AG08395 (cell line): ENCODE data around the gene CAPN8.

Experiments used
- DNase-seq: peaks from one replicate; pipeline ENCODE4 v3.0.0; 2012; ENCODE audit warnings: mixed read lengths, low spot score

Gene CAPN8

GRCh38 chr1:223617323-223618070, 48.0 kb downstream of the CAPN8 start:
- DNase-seq: no peak

GRCh38 chr1:223616586-223616985, 48.9 kb downstream of the CAPN8 start:
- no peak for DNase-seq

- no peak for DNase-seq
Measured at GRCh38 chr1:223611936-223612335, 53.6 kb downstream of the CAPN8 start.

GRCh38 chr1:223609977-223610376, 55.5 kb downstream of the CAPN8 start:
- DNase-seq: no peak

- DNase-seq: no peak
Measured at GRCh38 chr1:223609066-223609465, 56.4 kb downstream of the CAPN8 start.

GRCh38 chr1:223558512-223558911, 107.0 kb downstream of the CAPN8 start:
- no peak for DNase-seq

- no peak for DNase-seq
Measured at GRCh38 chr1:223557130-223557475, 108.4 kb downstream of the CAPN8 start.

GRCh38 chr1:223556414-223557129, 108.9 kb downstream of the CAPN8 start:
- DNase-seq: peak; percentile 38

- no peak for DNase-seq
Measured at GRCh38 chr1:223553957-223554356, 111.5 kb downstream of the CAPN8 start.

GRCh38 chr1:223551610-223552009, 113.9 kb downstream of the CAPN8 start:
- DNase-seq: no peak

GRCh38 chr1:223549740-223550139, 115.8 kb downstream of the CAPN8 start:
- no peak for DNase-seq

GRCh38 chr1:223547316-223548114, 118.0 kb downstream of the CAPN8 start:
- no peak for DNase-seq

- no peak for DNase-seq
Measured at GRCh38 chr1:223545343-223545742, 120.2 kb downstream of the CAPN8 start.

GRCh38 chr1:223543560-223543959, 121.9 kb downstream of the CAPN8 start:
- no peak for DNase-seq

- DNase-seq: no peak
Measured at GRCh38 chr1:223542831-223543230, 122.7 kb downstream of the CAPN8 start.

GRCh38 chr1:223540485-223541106, 124.9 kb downstream of the CAPN8 start:
- no peak for DNase-seq

GRCh38 chr1:223539750-223540149, 125.8 kb downstream of the CAPN8 start:
- no peak for DNase-seq

- no peak for DNase-seq
Measured at GRCh38 chr1:223538981-223539380, 126.5 kb downstream of the CAPN8 start.

GRCh38 chr1:223535319-223535718, 130.2 kb downstream of the CAPN8 start:
- DNase-seq: no peak

- no peak for DNase-seq
Measured at GRCh38 chr1:223534677-223535076, 130.8 kb downstream of the CAPN8 start.

- DNase-seq: no peak
Measured at GRCh38 chr1:223533708-223534107, 131.8 kb downstream of the CAPN8 start.

GRCh38 chr1:223531742-223532341, 133.7 kb downstream of the CAPN8 start:
- peak; percentile 56 for DNase-seq
